22Rv1 (cell line): ENCODE results near the gene ADCY1.

Experiments used
- ZFX ChIP-seq: fragments of 450-650 bp; IDR thresholded peaks from 2 replicates; pipeline ENCODE4 v1.6.1; 2017; ENCODE audit warnings: antibody characterized with exemption, borderline replicate concordance
- TF ChIP-seq, protein P1 (sequence below): fragments of 450-650 bp; IDR thresholded peaks from 2 replicates; pipeline ENCODE4 v1.5.1; 2017; ENCODE audit warnings: mild to moderate bottlenecking

- TF ChIP-seq, protein P1, sequence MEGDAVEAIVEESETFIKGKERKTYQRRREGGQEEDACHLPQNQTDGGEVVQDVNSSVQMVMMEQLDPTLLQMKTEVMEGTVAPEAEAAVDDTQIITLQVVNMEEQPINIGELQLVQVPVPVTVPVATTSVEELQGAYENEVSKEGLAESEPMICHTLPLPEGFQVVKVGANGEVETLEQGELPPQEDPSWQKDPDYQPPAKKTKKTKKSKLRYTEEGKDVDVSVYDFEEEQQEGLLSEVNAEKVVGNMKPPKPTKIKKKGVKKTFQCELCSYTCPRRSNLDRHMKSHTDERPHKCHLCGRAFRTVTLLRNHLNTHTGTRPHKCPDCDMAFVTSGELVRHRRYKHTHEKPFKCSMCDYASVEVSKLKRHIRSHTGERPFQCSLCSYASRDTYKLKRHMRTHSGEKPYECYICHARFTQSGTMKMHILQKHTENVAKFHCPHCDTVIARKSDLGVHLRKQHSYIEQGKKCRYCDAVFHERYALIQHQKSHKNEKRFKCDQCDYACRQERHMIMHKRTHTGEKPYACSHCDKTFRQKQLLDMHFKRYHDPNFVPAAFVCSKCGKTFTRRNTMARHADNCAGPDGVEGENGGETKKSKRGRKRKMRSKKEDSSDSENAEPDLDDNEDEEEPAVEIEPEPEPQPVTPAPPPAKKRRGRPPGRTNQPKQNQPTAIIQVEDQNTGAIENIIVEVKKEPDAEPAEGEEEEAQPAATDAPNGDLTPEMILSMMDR, result no peak
- TF ChIP-seq ZFX, result no peak
Observed at GRCh38 chr7:45660201-45660900, 86.2 kb downstream of the ADCY1 start.
